ENCODE results near the gene DKKL1. TPM values are rescaled to one million over a fixed set of nuclear protein-coding genes. Genes with fewer than 3 reads are reported as not detected.

DKKL1 gene
- total RNA-seq, 1 experiment from 2014 or later, result 1.0 TPM

DNA sequence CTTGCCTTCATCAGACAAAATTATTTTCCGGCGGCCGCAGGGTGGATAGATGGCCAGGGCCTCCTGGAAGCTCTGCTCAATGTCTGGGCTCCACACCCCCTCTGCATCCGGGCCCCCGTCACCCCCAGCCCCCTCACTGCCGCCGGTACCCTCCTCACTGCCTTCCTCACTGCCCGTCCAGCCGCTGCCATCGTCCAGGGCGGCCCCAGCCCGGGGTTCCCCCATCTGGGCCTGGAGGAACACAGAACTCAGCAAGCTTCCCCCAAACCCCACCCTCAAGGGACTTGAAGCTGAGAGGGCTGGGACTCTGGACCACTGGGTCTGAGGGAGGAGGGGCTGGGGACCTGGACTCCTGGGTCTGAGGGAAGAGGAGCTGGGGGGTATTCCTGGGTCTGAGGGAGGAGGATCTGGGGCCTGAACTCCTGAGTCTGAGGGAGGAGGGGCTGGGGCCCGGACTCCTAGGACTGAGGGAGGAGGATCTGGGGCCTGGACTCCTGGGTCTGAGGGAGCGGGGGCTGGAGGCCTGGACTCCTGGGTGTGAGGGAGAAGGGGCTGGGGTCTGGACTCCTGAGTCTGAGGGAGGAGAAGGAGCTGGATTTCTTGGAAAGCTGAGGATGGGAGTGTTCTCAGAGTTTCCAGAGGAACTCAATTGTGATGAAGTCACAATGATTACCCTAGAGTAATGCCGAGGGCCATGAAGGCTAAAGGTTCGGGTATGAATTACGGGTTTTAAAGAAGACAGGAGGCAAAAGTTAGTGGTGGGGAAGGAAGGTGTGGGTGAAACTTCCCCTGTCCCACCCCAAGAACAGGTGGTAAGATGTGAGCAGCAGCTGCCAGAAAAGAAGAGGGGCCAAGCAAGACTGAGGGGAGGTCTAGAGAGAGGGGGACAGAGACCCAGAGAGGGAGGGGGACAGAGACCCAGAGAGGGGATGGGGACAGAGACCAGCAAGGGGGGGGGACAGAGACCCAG is 3.5 kb upstream of the DKKL1 start:
- CTCF ChIA-PET, result no interaction called here
- TF ChIP-seq, protein P1, sequence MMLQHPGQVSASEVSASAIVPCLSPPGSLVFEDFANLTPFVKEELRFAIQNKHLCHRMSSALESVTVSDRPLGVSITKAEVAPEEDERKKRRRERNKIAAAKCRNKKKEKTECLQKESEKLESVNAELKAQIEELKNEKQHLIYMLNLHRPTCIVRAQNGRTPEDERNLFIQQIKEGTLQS (IDR thresholded peaks at IDR 0.05), result no peak
- no peak for TF ChIP-seq CEBPB (IDR thresholded peaks at IDR 0.05; ENCODE audit: low read depth)
- TF ChIP-seq ELF1 (IDR thresholded peaks at IDR 0.05; ENCODE audit: borderline replicate concordance, low read depth), result no peak
- TF ChIP-seq YY1 (IDR thresholded peaks at IDR 0.05; ENCODE audit: extremely low read depth, insufficient replicate concordance, low read depth, low read length), result no peak
- TF ChIP-seq, protein P2, sequence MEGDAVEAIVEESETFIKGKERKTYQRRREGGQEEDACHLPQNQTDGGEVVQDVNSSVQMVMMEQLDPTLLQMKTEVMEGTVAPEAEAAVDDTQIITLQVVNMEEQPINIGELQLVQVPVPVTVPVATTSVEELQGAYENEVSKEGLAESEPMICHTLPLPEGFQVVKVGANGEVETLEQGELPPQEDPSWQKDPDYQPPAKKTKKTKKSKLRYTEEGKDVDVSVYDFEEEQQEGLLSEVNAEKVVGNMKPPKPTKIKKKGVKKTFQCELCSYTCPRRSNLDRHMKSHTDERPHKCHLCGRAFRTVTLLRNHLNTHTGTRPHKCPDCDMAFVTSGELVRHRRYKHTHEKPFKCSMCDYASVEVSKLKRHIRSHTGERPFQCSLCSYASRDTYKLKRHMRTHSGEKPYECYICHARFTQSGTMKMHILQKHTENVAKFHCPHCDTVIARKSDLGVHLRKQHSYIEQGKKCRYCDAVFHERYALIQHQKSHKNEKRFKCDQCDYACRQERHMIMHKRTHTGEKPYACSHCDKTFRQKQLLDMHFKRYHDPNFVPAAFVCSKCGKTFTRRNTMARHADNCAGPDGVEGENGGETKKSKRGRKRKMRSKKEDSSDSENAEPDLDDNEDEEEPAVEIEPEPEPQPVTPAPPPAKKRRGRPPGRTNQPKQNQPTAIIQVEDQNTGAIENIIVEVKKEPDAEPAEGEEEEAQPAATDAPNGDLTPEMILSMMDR (IDR thresholded peaks at IDR 0.05 in 2 of 3, conservative IDR thresholded peaks at IDR 0.05 in 1 of 3; ENCODE audit: borderline replicate concordance in 1 of 3, insufficient read depth in 1 of 3, low read depth in 2 of 3, low read length in 2 of 3), result no peak
- no peak for TF ChIP-seq EGR1 (IDR thresholded peaks at IDR 0.05; ENCODE audit: low read depth)
- no peak for TF ChIP-seq JUND (IDR thresholded peaks at IDR 0.05)
- H3K9ac ChIP-seq (ENCODE audit: low read length), result no peak overlapping the region
- no peak overlapping the region for H3K4me3 ChIP-seq (replicated peaks in 1 of 2; ENCODE audit: low read depth in 1 of 2, low read length in 2 of 2)
- RAD21 ChIA-PET (ENCODE audit: low non-redundant PET in 1 of 2, low total read pairs in 2 of 2, uncharacterized antibody in 2 of 2, unreplicated experiment in 2 of 2), result no interaction called here
- no peak overlapping the region for H3K4me2 ChIP-seq (ENCODE audit: low read length)
- H3K36me3 ChIP-seq (ENCODE audit: control insufficient read depth in 1 of 2, insufficient read depth in 2 of 2, low read length in 2 of 2), result peaks cover 9 to 13% of the 10 kb centered on the region in 2 experiments
- H3K4me1 ChIP-seq (ENCODE audit: control insufficient read depth in 1 of 2, insufficient read depth in 2 of 2, low read length in 2 of 2), result peaks cover 10 to 36% of the 10 kb centered on the region in 2 experiments
- peaks cover 4% of the 10 kb centered on the region; the same call in 1 of the 2 replicates for H3K79me2 ChIP-seq (ENCODE audit: insufficient read depth, low read length)
- no peaks in the 10 kb centered on the region for H4K20me1 ChIP-seq (ENCODE audit: insufficient read depth)
- H3K27me3 ChIP-seq (ENCODE audit: insufficient read depth, low read length), result no peaks in the 10 kb centered on the region
- H2AFZ ChIP-seq (ENCODE audit: low read depth, low read length, poor library complexity, severe bottlenecking), result no peak overlapping the region
- no peak for DNase-seq (ENCODE audit: low read depth, low spot score)
- no peak for ATAC-seq
- BruUV-seq (replicated peaks), result TSS peak; percentile 25
- no peaks in the 10 kb centered on the region for H3K9me2 ChIP-seq (ENCODE audit: insufficient read depth)
- intact Hi-C loops (cut with micrococcal nuclease), result no loop called here
- no peaks in the 10 kb centered on the region for H3K9me3 ChIP-seq (ENCODE audit: control insufficient read depth in 1 of 2, insufficient read depth in 1 of 2, low read depth in 1 of 2, low read length in 2 of 2)
- POLR2A ChIA-PET, result no interaction called here
- no peak overlapping the region; the same call in 1 of the 2 replicates for H3K27ac ChIP-seq (ENCODE audit: low read depth, low read length)
